ENCODE results near the gene BCAS1. TPM values are rescaled to one million over a fixed set of nuclear protein-coding genes. Genes with fewer than 3 reads are reported as not detected.

Gene BCAS1, protein sequence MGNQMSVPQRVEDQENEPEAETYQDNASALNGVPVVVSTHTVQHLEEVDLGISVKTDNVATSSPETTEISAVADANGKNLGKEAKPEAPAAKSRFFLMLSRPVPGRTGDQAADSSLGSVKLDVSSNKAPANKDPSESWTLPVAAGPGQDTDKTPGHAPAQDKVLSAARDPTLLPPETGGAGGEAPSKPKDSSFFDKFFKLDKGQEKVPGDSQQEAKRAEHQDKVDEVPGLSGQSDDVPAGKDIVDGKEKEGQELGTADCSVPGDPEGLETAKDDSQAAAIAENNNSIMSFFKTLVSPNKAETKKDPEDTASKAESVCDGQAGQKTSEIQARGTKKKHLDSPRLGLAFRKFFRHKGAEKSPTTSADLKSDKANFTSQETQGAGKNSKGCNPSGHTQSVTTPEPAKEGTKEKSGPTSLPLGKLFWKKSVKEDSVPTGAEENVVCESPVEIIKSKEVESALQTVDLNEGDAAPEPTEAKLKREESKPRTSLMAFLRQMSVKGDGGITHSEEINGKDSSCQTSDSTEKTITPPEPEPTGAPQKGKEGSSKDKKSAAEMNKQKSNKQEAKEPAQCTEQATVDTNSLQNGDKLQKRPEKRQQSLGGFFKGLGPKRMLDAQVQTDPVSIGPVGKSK
- 0.16 and 0.23 TPM in 2 replicates for total RNA-seq (2014; rRNA removed; shearing (Covaris generic))

- no peak within 1 kb of the TSS for H3K4me3 ChIP-seq
- no peaks in the 10 kb centered on the region for H3K9me3 ChIP-seq (replicated peaks)
- H3K4me1 ChIP-seq, result no peaks in the 10 kb centered on the region
- no peak within 1 kb of the TSS for H3K27ac ChIP-seq
- no peak for DNase-seq
- no peaks in the 10 kb centered on the region for H3K36me3 ChIP-seq
- peaks cover 20% of the 10 kb centered on the region for H3K27me3 ChIP-seq
Measured at GRCh38 chr20:54070187-54070987, at the start of gene BCAS1. TSS of gene BCAS1 (minus strand) at chr20:54070594. CDS start at chr20:54058718, 11,876 bp downstream.

DNA sequence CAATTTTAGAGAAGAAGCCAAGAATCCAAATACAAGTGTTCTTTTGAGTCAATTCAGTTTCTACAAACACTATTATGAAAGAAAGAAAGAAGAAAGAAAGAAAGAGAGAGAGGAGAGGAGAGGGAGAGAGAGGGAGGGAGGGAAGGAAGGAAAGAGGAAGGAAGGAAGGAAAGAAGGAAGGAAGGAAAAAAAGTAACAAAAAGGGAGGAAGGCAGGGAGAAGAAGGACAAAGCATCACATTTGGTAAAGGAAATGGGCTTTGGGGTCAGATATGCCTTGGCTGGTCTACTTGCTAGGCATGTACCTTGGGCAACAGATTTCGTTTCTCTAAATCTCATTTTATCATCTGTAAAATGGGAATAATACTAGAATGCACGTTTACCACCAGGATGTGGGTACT, 49.4 kb upstream of the BCAS1 start:
- H3K4me1 ChIP-seq, result no peaks in the 10 kb centered on the region
- H3K4me3 ChIP-seq, result no peak overlapping the region
- 0 out of 2 replicates have a peak, but pooled peaks cover 3% of the 10 kb centered on the region for H3K9me3 ChIP-seq (replicated peaks)
- no peaks in the 10 kb centered on the region for H3K36me3 ChIP-seq
- no peak for DNase-seq
- no peak overlapping the region for H3K27ac ChIP-seq
- peaks cover 29% of the 10 kb centered on the region for H3K27me3 ChIP-seq

DNA sequence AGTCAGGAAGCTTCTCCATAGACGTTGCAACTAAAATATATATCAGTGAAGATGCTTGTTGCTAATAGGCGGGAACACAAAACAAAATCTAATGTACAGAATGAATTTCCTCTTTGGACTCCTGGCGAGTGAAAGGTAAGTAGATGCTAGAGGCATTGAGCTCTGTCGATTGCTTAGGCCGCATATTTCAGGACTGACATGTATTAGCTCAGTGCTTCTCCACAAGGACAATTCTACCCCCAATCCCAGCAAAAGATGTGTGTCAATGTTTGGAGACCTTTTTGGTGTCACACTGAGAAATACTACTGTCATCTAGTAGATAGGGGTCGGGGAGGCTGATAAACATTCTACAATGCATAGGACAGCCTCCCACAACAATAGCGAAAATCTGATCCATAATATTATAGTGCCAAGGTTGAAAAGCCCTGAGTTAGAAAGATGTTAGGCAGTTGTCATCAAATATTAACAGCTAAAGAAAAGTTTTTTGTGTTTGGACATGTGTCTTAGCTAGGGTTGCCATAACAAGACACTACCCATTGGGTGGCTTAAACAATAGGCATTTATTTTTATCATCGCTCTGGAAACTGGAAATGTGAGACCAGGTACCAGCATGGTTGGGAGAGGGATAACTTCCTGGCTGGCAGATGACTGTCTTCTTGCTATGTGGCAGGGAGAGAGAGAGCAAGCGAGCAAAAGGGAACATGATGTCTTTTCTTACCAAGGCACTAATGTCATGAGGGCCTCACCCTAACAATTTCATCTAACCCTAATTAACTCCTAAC, 48.0 kb upstream of the BCAS1 start:
- Histone ChIP-seq H3K4me1 (no peaks in the 10 kb centered on the region), H3K27ac (no peak overlapping the region), H3K9me3 (replicated peaks) (0 out of 2 replicates have a peak, but pooled peaks cover 3% of the 10 kb centered on the region), H3K36me3 (no peaks in the 10 kb centered on the region), H3K4me3 (no peak overlapping the region), H3K27me3 (peaks cover 29% of the 10 kb centered on the region)
- no peak for DNase-seq

- DNase-seq, result no peak
- Histone ChIP-seq H3K27ac (no peak overlapping the region), H3K4me3 (no peak overlapping the region)
Measured at GRCh38 chr20:54116550-54117235, 46.3 kb upstream of the BCAS1 start.

DNA sequence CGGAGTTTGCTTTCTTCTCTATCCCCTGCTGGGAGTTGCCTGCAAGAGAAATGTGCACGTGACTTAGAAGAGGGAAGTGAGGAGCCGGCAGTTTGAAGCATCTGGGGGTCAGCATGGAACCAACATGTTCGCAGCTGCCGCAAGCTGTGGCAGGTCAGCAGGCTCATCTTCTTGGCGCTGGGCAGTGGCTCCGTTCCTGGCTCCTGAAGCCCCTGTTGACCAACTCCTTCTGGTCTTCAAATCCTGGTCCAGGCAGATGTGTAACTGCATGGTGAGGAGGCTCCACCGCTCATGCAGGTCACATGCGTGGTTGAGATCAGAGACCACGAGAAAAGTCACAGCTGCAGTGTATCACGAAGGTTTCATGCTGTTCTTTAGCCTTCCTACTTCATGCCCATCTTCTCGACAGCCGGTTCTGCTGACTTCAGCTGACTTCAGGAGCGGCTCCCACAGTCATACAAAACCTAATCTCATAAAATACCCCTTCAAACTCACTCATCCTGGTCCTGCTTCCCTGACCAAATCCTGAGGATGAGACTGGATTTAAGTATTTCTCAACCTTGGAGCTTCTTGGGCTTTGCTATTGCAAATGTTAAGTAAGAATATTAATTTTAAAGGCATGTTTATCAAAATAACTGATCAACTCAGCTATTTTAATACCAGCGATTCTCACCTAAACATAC, 44.9 kb upstream of the BCAS1 start:
- Histone ChIP-seq H3K36me3 (no peaks in the 10 kb centered on the region), H3K27ac (no peak overlapping the region), H3K27me3 (peaks cover 24% of the 10 kb centered on the region), H3K9me3 (replicated peaks) (0 out of 2 replicates have a peak, but pooled peaks cover 3% of the 10 kb centered on the region), H3K4me1 (no peaks in the 10 kb centered on the region), H3K4me3 (no peak overlapping the region)
- no peak for DNase-seq

More at GRCh38 chr20:54116550-54117235, 46.3 kb upstream of the BCAS1 start:
- Histone ChIP-seq H3K27me3 (peaks cover 22% of the 10 kb centered on the region), H3K4me1 (no peaks in the 10 kb centered on the region), H3K36me3 (no peaks in the 10 kb centered on the region), H3K9me3 (replicated peaks) (0 out of 2 replicates have a peak, but pooled peaks cover 3% of the 10 kb centered on the region)

- Histone ChIP-seq H3K36me3 (no peaks in the 10 kb centered on the region), H3K27me3 (peaks cover 24% of the 10 kb centered on the region), H3K27ac (no peak overlapping the region), H3K4me3 (no peak overlapping the region), H3K9me3 (replicated peaks) (0 out of 2 replicates have a peak, but pooled peaks cover 5% of the 10 kb centered on the region), H3K4me1 (no peaks in the 10 kb centered on the region)
- DNase-seq, result no peak
Measured at GRCh38 chr20:54114109-54114508, 43.7 kb upstream of the BCAS1 start.

GRCh38 chr20:54113566-54113965, 43.2 kb upstream of the BCAS1 start:
- no peak for DNase-seq
- no peak overlapping the region for H3K4me3 ChIP-seq
- H3K27me3 ChIP-seq, result peaks cover 24% of the 10 kb centered on the region
- no peaks in the 10 kb centered on the region for H3K36me3 ChIP-seq
- 0 out of 2 replicates have a peak, but pooled peaks cover 3% of the 10 kb centered on the region for H3K9me3 ChIP-seq (replicated peaks)
- H3K4me1 ChIP-seq, result no peaks in the 10 kb centered on the region
- H3K27ac ChIP-seq, result no peak overlapping the region

- peaks cover 19% of the 10 kb centered on the region for H3K27me3 ChIP-seq
- H3K36me3 ChIP-seq, result no peaks in the 10 kb centered on the region
- H3K4me3 ChIP-seq, result no peak overlapping the region
- DNase-seq, result no peak
- H3K4me1 ChIP-seq, result no peaks in the 10 kb centered on the region
- H3K27ac ChIP-seq, result no peak overlapping the region
- H3K9me3 ChIP-seq (replicated peaks), result 0 out of 2 replicates have a peak, but pooled peaks cover 3% of the 10 kb centered on the region
Measured at GRCh38 chr20:54112221-54112884, 42.0 kb upstream of the BCAS1 start.

GRCh38 chr20:54111460-54111859, 41.1 kb upstream of the BCAS1 start:
- Histone ChIP-seq H3K27ac (no peak overlapping the region), H3K9me3 (replicated peaks) (0 out of 2 replicates have a peak, but pooled peaks cover 3% of the 10 kb centered on the region), H3K4me1 (no peaks in the 10 kb centered on the region), H3K4me3 (no peak overlapping the region), H3K27me3 (peaks cover 12% of the 10 kb centered on the region), H3K36me3 (no peaks in the 10 kb centered on the region)
- no peak for DNase-seq

- Histone ChIP-seq H3K4me3 (no peak overlapping the region), H3K27me3 (peaks cover 7% of the 10 kb centered on the region; the same call in 1 of the 2 replicates), H3K27ac (no peak overlapping the region), H3K9me3 (replicated peaks) (0 out of 2 replicates have a peak, but pooled peaks cover 3% of the 10 kb centered on the region), H3K4me1 (no peaks in the 10 kb centered on the region), H3K36me3 (no peaks in the 10 kb centered on the region)
- no peak for DNase-seq
Measured at GRCh38 chr20:54110457-54110856, 40.1 kb upstream of the BCAS1 start.

DNA sequence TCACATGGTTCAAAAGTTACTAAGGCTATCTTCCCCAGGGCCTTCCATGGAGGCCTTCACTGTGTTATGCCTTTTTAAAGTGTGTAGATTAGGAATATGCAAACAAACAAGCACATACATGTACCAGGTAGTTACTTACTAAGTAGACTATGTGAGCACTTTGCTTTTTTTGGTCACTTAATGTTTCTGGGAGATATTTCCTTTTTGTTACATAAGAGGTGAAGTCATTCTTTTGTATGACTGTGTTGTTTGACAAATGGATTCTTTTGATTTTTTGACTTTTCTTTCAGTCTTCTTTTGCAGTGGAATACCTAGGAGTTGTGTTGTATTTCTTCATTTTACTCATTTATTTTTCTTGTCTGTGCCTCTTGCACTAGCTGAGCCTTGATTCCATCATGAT, 39.6 kb upstream of the BCAS1 start:
- no peak for DNase-seq
- H3K4me1 ChIP-seq, result no peaks in the 10 kb centered on the region

GRCh38 chr20:54108817-54109216, 38.4 kb upstream of the BCAS1 start:
- Histone ChIP-seq H3K36me3 (no peaks in the 10 kb centered on the region), H3K27me3 (peaks cover 12% of the 10 kb centered on the region; the same call in 1 of the 2 replicates), H3K27ac (no peak overlapping the region), H3K4me3 (no peak overlapping the region), H3K9me3 (replicated peaks) (0 out of 2 replicates have a peak, but pooled peaks cover 3% of the 10 kb centered on the region), H3K4me1 (no peaks in the 10 kb centered on the region)
- no peak for DNase-seq

More for the DNA sequence above, 39.6 kb upstream of the BCAS1 start:
- Histone ChIP-seq H3K4me3 (no peak overlapping the region), H3K27ac (no peak overlapping the region), H3K9me3 (replicated peaks) (0 out of 2 replicates have a peak, but pooled peaks cover 3% of the 10 kb centered on the region), H3K36me3 (no peaks in the 10 kb centered on the region), H3K27me3 (peaks cover 7% of the 10 kb centered on the region; the same call in 1 of the 2 replicates)
